Fibroblast of lung (primary cell): ENCODE results near the gene GNG13. TPM values are rescaled to one million over a fixed set of nuclear protein-coding genes. Genes with fewer than 3 reads are reported as not detected.

Experiments
- DNase-seq, 2 donors: peaks; one replicate each; pipeline versions ENCODE4 v3.0.0 to v3.0.0-alpha.2; 2010; ENCODE audit warnings: low read depth in 2 of 2
- H2AFZ ChIP-seq: 2 replicates; pipeline ENCODE4 v1.5.1; 2012; ENCODE audit warnings: low read length, control low read depth, inconsistent platforms
- H3K27ac ChIP-seq: 2 replicates; pipeline ENCODE4 v1.5.1; 2011; ENCODE audit warnings: low read length, control low read depth; ENCODE audit not compliant: insufficient read depth
- H3K27me3 ChIP-seq: 2 replicates; pipeline ENCODE4 v1.5.1; 2011; ENCODE audit warnings: mild to moderate bottlenecking, low read length; ENCODE audit not compliant: control insufficient read depth, insufficient read depth
- H3K36me3 ChIP-seq: 2 replicates; pipeline ENCODE4 v1.5.1; 2011; ENCODE audit warnings: low read length; ENCODE audit not compliant: control insufficient read depth, insufficient read depth
- H3K4me1 ChIP-seq: 2 replicates; pipeline ENCODE4 v1.5.1; 2011; ENCODE audit warnings: low read length; ENCODE audit not compliant: control insufficient read depth, insufficient read depth; ENCODE audit errors: extremely low read depth
- H3K4me2 ChIP-seq: 2 replicates; pipeline ENCODE4 v1.5.1; 2011; ENCODE audit warnings: low read length, control low read depth; ENCODE audit not compliant: insufficient read depth; ENCODE audit errors: extremely low read depth
- H3K4me3 ChIP-seq, 4 experiments: fragments of 200-600 bp in 1 of 4; sonication (generic) in 1 of 4; replicated peaks in 1 of 4; 2 replicates each; pipeline ENCODE4 v1.5.1; 2011 to 2016; ENCODE audit warnings: low read length in 4 of 4, low read depth in 3 of 4, mild to moderate bottlenecking in 3 of 4, control low read depth in 2 of 4, inconsistent platforms in 1 of 4, mixed read lengths in 1 of 4; ENCODE audit not compliant: insufficient read depth in 1 of 4; ENCODE audit errors: control extremely low read depth in 1 of 4
- H3K79me2 ChIP-seq: 2 replicates; pipeline ENCODE4 v1.5.1; 2012; ENCODE audit warnings: mild to moderate bottlenecking, low read length, inconsistent platforms; ENCODE audit not compliant: control insufficient read depth, insufficient read depth
- H3K9ac ChIP-seq: 2 replicates; pipeline ENCODE4 v1.5.1; 2011; ENCODE audit warnings: mild to moderate bottlenecking, low read length, control low read depth; ENCODE audit not compliant: insufficient read depth
- H3K9me3 ChIP-seq: 2 replicates; pipeline ENCODE4 v1.5.1; 2012; ENCODE audit warnings: low read depth, low read length; ENCODE audit not compliant: control insufficient read depth, insufficient read depth
- H4K20me1 ChIP-seq: 2 replicates; pipeline ENCODE4 v1.5.1; 2011; ENCODE audit warnings: low read length; ENCODE audit not compliant: control insufficient read depth, insufficient read depth; ENCODE audit errors: extremely low read depth
- EZH2 ChIP-seq: IDR thresholded peaks from 2 replicates; pipeline ENCODE4 v1.5.1; 2012; ENCODE audit warnings: low read length, control low read depth, mild to moderate bottlenecking; ENCODE audit errors: missing control alignments
- polyA plus RNA-seq, 2 donors: library from polyadenylated mRNA; depleted of rRNA in 1 of 2; stranded (reverse) in 1 of 2; unstranded in 1 of 2; fragments of >200 nt; gene quantifications; 2 replicates each; pipeline ENCODE4 v1.2.1, GENCODE V29; 2011 to 2012; ENCODE audit warnings: missing spikeins in 1 of 2
- total RNA-seq: library from RNA; depleted of rRNA; stranded (reverse); fragments of >200 nt; gene quantifications from 2 replicates; pipeline ENCODE4 v1.2.1, GENCODE V29; 2014
- TF ChIP-seq, protein P1 (sequence below), 2 donors: IDR thresholded peaks in 1 of 2; conservative IDR thresholded peaks in 1 of 2; 1 replicate in 1 of 2; 2 replicates in 1 of 2; pipeline ENCODE4 v1.5.1; 2011 to 2012; ENCODE audit warnings: low read length in 2 of 2, control low read depth in 1 of 2, inconsistent platforms in 1 of 2, low read depth in 1 of 2, mild to moderate bottlenecking in 1 of 2

GNG13 gene
- total and polyA plus RNA-seq, 2 donors (not counting 1 experiment from before 2014, with no cell fraction given): not detected

GRCh38 chr16:766008-766819 lies 34.3 kb downstream of the GNG13 start:
- Histone ChIP-seq H3K36me3 (no peaks in the 10 kb centered on the region), H3K4me3 (no peak overlapping the region), H3K4me1 (no peaks in the 10 kb centered on the region), H4K20me1 (no peaks in the 10 kb centered on the region), H3K27me3 (no peaks in the 10 kb centered on the region), H3K4me2 (no peak overlapping the region), H3K27ac (no peak overlapping the region), H3K79me2 (no peaks in the 10 kb centered on the region), H2AFZ (no peak overlapping the region), H3K9ac (no peak overlapping the region), H3K9me3 (no peaks in the 10 kb centered on the region)
- no peak for TF ChIP-seq EZH2
- TF ChIP-seq, protein P1, sequence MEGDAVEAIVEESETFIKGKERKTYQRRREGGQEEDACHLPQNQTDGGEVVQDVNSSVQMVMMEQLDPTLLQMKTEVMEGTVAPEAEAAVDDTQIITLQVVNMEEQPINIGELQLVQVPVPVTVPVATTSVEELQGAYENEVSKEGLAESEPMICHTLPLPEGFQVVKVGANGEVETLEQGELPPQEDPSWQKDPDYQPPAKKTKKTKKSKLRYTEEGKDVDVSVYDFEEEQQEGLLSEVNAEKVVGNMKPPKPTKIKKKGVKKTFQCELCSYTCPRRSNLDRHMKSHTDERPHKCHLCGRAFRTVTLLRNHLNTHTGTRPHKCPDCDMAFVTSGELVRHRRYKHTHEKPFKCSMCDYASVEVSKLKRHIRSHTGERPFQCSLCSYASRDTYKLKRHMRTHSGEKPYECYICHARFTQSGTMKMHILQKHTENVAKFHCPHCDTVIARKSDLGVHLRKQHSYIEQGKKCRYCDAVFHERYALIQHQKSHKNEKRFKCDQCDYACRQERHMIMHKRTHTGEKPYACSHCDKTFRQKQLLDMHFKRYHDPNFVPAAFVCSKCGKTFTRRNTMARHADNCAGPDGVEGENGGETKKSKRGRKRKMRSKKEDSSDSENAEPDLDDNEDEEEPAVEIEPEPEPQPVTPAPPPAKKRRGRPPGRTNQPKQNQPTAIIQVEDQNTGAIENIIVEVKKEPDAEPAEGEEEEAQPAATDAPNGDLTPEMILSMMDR (conservative IDR thresholded peaks at IDR 0.05 in 1 of 2, IDR thresholded peaks at IDR 0.05 in 1 of 2; ENCODE audit: low read depth in 1 of 2, low read length in 2 of 2): no peak
- no peak for DNase-seq

GRCh38 chr16:765488-765865 lies 35.1 kb downstream of the GNG13 start:
- Histone ChIP-seq H3K27ac (no peak overlapping the region), H3K4me3 (no peak overlapping the region), H3K36me3 (no peaks in the 10 kb centered on the region), H2AFZ (no peak overlapping the region), H3K79me2 (no peaks in the 10 kb centered on the region), H4K20me1 (no peaks in the 10 kb centered on the region), H3K4me2 (no peak overlapping the region), H3K27me3 (no peaks in the 10 kb centered on the region), H3K4me1 (no peaks in the 10 kb centered on the region), H3K9me3 (no peaks in the 10 kb centered on the region), H3K9ac (no peak overlapping the region)
- no peak for DNase-seq
- TF ChIP-seq, protein P1 (conservative IDR thresholded peaks at IDR 0.05 in 1 of 2, IDR thresholded peaks at IDR 0.05 in 1 of 2; ENCODE audit: low read depth in 1 of 2, low read length in 2 of 2): no peak
- no peak for TF ChIP-seq EZH2

DNA sequence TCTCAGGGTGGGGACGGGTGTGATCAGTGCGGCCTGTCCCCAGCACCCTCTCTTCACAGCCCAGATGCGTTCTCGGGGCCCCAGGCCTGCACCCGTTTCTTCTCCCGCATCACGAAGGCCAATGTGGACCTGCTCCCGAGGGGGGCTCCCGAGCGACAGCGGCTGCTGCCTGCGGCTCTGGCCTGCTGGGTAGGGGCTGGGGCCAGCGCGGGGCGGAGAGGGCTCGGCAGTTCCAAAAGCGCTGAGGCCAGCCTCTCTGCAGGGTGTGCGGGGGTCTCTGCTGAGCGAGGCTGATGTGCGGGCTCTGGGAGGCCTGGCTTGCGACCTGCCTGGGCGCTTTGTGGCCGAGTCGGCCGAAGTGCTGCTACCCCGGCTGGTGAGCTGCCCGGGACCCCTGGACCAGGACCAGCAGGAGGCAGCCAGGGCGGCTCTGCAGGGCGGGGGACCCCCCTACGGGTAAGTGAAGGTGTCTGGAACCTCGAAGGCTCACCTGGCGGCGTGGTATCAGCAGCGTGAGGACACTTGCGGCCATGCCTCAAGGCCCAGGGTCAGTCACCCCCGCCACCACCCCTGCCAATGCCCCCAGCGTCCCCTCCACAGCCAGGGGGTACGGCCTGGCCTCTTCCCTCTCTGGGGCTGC lies 35.6 kb downstream of the GNG13 start:
- Histone ChIP-seq H3K36me3 (no peaks in the 10 kb centered on the region), H3K9me3 (no peaks in the 10 kb centered on the region), H2AFZ (no peak overlapping the region), H3K79me2 (no peaks in the 10 kb centered on the region), H3K4me2 (no peak overlapping the region), H3K4me1 (no peaks in the 10 kb centered on the region), H3K27ac (no peak overlapping the region), H3K9ac (no peak overlapping the region), H3K4me3 (no peak overlapping the region), H4K20me1 (no peaks in the 10 kb centered on the region), H3K27me3 (no peaks in the 10 kb centered on the region)
- no peak for DNase-seq
- TF ChIP-seq EZH2: no peak
- TF ChIP-seq, protein P1 (conservative IDR thresholded peaks at IDR 0.05 in 1 of 2, IDR thresholded peaks at IDR 0.05 in 1 of 2; ENCODE audit: low read depth in 1 of 2, low read length in 2 of 2): no peak
